Measurements from ENCODE around the gene IL1A.

Gene IL1A

DNA sequence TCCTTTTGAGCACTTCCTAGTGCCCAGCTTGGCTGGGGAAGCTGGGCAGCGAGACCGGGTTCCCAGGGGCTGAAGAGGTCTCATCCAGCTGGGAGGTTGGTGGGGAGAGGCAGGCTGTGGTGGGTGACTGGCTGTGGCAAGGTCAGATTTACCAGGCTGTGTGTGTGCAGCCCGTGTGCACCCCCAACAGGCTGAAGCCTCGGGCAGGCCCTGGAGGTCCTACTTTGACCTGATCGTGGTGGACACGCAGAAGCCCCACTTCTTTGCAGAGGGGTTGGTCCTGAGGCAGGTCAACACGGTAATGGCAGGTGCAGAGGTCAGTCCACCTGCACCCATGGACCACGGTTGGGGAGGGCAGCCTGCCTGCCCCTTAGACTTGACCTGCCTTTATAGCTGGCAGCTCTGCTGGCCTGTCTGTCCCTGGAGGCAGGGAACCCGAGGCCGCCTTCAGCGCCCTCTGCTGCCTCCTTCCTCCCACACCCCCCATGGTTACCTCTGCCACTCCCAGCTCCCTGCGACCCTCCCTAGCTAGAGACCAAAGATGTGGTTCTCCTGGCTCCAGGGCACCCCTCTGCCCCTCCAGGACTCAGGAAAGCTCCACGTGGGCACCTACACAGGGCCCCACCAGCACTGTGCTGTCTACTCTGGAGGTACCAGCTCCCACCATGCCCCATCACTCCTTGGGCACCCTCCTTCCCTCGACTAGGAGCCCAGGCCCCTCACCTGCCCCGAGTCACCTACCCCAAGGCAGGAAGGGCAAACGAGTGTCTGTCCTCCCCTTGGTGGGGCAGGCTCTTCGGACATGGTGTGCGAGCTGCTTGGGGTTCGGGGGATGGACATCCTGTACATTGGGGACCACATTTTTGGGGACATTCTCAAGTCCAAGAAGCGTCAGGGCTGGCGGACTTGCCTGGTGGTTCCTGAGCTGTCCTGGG lies 59.4 kb downstream of the IL1A start:
- DNase-seq: no peak

DNA sequence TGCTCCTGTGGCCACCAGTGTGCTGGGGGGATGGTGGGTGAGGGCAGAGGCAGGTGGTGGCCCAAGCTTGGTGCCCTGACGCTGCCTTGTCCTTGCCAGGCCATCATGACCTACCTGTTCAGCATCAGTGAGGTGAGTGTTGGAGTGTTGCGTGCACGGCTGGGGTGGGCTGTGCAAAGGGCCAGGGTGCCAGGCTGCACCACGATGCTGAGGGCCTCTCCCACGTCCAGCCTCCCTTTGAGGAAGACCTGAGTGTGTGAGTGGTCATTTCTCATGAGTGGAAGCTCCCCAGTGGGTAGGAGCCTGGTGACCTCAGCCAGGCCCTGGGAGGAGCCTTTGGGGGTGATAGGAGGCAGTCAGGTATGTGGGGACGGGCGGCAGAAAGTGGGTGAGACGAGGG lies 60.3 kb downstream of the IL1A start:
- no peak for DNase-seq
